ENCODE results near the gene CEP112. TPM values are rescaled to one million over a fixed set of nuclear protein-coding genes. Genes with fewer than 3 reads are reported as not detected.

The CEP112 gene
- total and polyA plus RNA-seq, 10 of the 15 experiments (the other 5 are each of a cell fraction or from before 2014, with no cell fraction given): 0.11 to 3.8 (median 0.32) TPM; not detected in 1

- WGBS (ENCODE audit: insufficient coverage, insufficient replicate concordance, low lambda C conversion rate, missing lambda C conversion rate): 18% methylated on average over 5 of the region's 5 CpGs
- no peaks in the 10 kb centered on the region for H3K4me1 ChIP-seq (ENCODE audit: control insufficient read depth, insufficient read depth, low read length)
- ChIA-PET CTCF (no interaction called here), POLR2A (no interaction called here), RAD21 (ENCODE audit: unreplicated experiment) (no interaction called here), SMC1A (ENCODE audit: uncharacterized antibody, unreplicated experiment) (interaction anchor here (1.4 kb wide), 1 partner anchor 167 kb away, joined by 3 read pairs; no protein-coding TSS in a partner anchor)
- in situ Hi-C loops (cut with MboI) (no loop called here), intact Hi-C loops (cut with micrococcal nuclease; ENCODE audit: unreplicated experiment) (no loop called here)
- no peak overlapping the region for H3K27ac ChIP-seq (ENCODE audit: control insufficient read depth, insufficient read depth)
- TF ChIP-seq SRF (IDR thresholded peaks at IDR 0.05; ENCODE audit: low read depth in 2 of 2, low read length in 2 of 2): no peak
- TF ChIP-seq ZZZ3 (IDR thresholded peaks at IDR 0.05; ENCODE audit: control insufficient read depth, insufficient read length, low read depth): no peak
- no peak for TF ChIP-seq PRDM15 (CRISPR knock-in tag; IDR thresholded peaks at IDR 0.05)
- no peak for TF ChIP-seq GABPA (IDR thresholded peaks at IDR 0.05; ENCODE audit: low read depth)
- no peak for TF ChIP-seq CHD2 (IDR thresholded peaks at IDR 0.05; ENCODE audit: borderline replicate concordance, low read depth, low read length)
- no peak for TF ChIP-seq IKZF2 (IDR thresholded peaks at IDR 0.05)
- no peak for TF ChIP-seq MTA2 (IDR thresholded peaks at IDR 0.05; ENCODE audit: low read depth)
- no peak for TF ChIP-seq BCLAF1 (IDR thresholded peaks at IDR 0.05)
- no peak for TF ChIP-seq MTA3 (IDR thresholded peaks at IDR 0.05; ENCODE audit: borderline replicate concordance, low read length)
- no peak for TF ChIP-seq SIX5 (IDR thresholded peaks at IDR 0.05; ENCODE audit: low read depth, low read length, severe bottlenecking)
- TF ChIP-seq HDAC2 (IDR thresholded peaks at IDR 0.05): no peak
- no peak for TF ChIP-seq EZH2 (IDR thresholded peaks at IDR 0.05; ENCODE audit: borderline replicate concordance, control insufficient read depth, low read depth, low read length)
- TF ChIP-seq E4F1 (IDR thresholded peaks at IDR 0.05; ENCODE audit: borderline replicate concordance, partially characterized antibody): no peak
- DNase-seq (ENCODE audit: low read depth, low spot score) (no peak), ATAC-seq (no peak), FAIRE-seq (no peak)
- H3K4me3 ChIP-seq: no peak overlapping the region
- H3K9ac ChIP-seq (ENCODE audit: control insufficient read depth, insufficient read depth, low read length): no peak overlapping the region
- no peaks in the 10 kb centered on the region for H3K27me3 ChIP-seq (replicated peaks in 1 of 2; ENCODE audit: control insufficient read depth in 2 of 2, insufficient read depth in 2 of 2, low read length in 1 of 2)
- no peaks in the 10 kb centered on the region for H3K9me3 ChIP-seq (replicated peaks; ENCODE audit: control insufficient read depth, insufficient read depth, low read length)
- H3K36me3 ChIP-seq (ENCODE audit: control insufficient read depth in 2 of 2, insufficient read depth in 2 of 2, low read length in 1 of 2): no peaks in the 10 kb centered on the region
- no TSS peak for BruUV-seq (replicated peaks)
- no peak overlapping the region for H3K4me2 ChIP-seq (ENCODE audit: control insufficient read depth, insufficient read depth)
- H3K79me2 ChIP-seq (ENCODE audit: control insufficient read depth, insufficient read depth, low read length): no peaks in the 10 kb centered on the region
- H2AFZ ChIP-seq (ENCODE audit: control insufficient read depth, low read depth, low read length): no peak overlapping the region
- no peaks in the 10 kb centered on the region for H4K20me1 ChIP-seq (ENCODE audit: control insufficient read depth, insufficient read depth)
Measured at GRCh38 chr17:65627108-65627507, 564.8 kb downstream of the CEP112 start.

Measured in GM12878 (cell line).